DMS79 treated with DMSO at 0.1 percent for 48 hours (cell line): ENCODE measurements around the gene IQCN.

ENCODE experiments used
- DNase-seq: peaks from one replicate; lab custom pipeline; 2025; lab: John Stamatoyannopoulos, UW

IQCN gene

GRCh38 chr19:18306888-18307260 lies 32.6 kb upstream of the IQCN start:
- no peak for DNase-seq

- no peak for DNase-seq
Measured at GRCh38 chr19:18306209-18306887, 32.1 kb upstream of the IQCN start.

DNA sequence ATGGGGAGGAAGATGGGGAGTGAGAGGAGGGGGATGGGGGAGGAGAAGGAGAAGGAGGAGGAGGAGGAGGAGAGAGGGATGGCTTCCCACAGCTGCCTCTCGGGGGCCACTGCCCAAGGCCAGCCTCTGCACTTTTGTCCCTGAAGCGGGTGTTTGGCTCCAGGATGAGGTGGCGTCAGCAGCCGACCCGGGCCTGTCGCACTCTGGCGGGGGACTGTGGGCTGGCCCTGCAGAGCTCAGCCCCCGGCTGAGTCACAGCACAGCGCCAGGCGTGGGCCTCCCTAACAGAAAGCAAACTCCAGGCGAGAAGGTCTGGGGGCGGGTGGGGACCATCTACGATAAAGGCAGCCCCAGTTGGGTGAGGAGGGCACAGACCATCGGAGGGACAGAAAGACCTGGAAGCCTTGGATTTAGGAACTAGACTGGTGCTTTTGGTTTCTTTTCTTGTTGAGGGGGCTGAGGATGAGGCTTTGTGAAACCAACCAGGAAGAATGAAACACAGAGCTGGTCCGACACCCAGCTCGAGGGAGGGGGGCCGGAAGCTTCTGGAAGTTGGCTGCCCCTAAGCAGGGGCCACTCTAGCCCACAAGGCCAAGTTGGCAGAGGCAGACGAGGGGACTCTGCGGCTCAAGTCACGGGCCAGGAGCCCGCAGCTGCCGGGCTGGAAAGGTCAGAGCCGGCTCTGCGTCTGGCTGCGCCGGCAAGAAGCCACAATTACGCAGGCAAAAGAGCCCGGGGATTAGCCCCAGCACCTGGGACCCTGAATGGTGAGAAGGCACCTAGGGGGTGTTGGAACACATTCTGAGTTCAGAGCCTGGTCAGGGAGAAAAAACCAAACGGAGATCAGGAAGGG lies 30.4 kb upstream of the IQCN start:
- DNase-seq, result no peak

DNA sequence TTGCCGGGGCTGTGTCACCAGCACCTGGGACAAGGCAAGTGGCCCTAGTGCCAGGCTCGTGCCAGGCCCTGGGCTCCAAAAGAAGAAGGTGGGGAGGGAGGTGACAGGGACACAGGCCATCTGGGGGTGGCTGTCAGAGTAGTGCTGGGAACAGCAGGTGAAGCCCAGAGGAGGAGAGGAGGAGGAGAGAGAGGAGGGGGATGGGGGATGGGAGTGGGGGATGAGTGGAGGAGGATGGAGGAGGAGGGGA lies 29.9 kb upstream of the IQCN start:
- DNase-seq, result no peak

- DNase-seq, result no peak
Measured at GRCh38 chr19:18301718-18302111, 27.5 kb upstream of the IQCN start.

DNA sequence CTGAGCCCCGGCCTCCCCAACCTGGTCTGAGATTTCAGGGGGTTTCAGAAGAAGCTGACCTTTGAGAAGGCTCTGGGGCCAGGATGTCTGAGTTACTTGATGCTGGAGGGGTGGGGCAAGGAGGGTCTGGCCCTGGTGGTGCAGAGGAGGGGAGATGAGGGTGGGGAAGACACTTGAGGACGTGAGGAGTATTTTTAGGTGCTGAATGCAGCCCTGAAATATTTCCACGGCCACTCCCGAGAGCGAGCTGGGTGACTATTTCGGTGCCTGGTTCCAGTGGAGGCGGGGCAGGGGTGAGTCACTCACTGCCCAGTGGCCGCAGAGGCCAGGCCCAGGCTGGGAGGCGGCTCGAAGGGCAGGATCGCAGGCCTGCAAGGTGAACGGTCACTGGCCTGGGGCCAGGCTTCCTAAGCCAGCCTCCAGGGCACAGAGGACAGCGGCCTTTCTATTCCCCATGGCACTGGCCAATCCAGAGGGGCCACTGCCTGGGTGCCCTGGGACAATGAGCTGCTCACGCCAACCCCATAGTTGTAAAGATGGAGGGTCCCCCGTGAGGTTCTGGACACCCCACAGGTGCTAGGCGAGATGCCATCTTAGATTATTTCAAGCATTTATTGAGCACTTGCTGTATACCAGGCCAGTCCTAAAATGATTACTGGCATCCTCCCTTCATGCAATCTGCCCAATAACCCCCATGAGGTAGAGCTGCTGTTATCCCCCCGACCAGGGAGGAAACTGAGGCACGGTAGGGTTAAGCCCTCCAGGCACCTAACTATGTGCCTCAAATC lies 26.9 kb upstream of the IQCN start:
- no peak for DNase-seq

DNA sequence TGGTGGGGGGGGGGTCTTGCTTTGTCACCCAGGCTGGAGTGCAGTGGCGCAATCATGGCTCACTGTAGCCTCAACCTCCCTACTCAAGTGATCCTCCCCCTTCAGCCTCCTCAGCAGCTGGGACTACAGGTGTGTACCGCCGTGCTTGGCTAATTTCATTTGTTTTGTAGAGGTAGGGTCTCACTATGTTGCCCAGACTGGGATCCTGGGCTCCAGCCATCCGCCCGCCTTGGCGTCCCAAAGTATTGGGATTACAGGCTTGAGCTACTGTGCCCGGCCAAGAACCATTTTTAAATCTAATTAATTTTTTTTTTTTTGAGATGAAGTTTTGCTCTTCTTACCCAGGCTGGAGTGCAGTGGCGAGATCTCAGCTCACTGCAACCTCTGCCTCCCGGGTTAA lies 25.4 kb upstream of the IQCN start:
- no peak for DNase-seq

GRCh38 chr19:18298601-18299000 lies 24.3 kb upstream of the IQCN start:
- DNase-seq, result no peak

- DNase-seq, result no peak
Measured at GRCh38 chr19:18297308-18297707, 23.1 kb upstream of the IQCN start.

DNA sequence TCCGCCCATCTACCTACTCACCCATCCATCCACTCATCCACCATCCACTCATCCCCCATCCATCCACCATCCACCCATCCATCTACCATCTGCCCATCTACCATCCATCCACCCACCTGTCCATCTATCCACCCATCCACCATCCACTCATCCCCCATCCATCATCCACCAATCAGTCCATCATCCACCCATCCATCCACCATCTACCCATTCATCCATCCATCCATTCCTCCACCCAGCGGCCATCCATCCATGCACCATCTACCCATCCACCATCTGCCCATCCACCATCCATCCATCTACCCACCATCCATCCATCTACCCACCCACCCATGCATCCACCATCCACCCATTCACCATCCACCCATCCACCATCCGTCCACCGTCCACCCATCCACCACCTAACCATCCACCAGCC lies 20.8 kb upstream of the IQCN start:
- DNase-seq, result no peak

DNA sequence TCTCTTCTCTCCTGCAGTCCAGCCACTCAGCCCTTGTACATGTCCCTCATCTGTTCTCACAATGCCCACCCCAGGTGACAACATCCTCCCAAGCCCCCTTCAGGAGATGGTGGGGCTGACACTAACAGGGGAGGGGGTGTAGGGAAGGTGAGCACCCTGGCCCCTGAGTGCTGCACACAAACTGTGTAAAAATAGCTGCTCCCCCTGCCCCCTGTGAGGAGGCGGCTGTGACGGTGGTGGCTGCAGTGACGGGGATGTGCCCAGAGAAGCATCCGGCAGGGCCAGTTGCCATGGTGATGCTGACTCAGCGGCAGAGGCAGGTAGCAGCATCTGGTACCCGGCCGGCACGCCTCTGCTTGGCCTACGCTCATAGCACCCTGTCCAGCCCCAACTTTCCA lies 20.2 kb upstream of the IQCN start:
- DNase-seq, result peak; percentile 27

- no peak for DNase-seq
Measured at GRCh38 chr19:18293642-18294466, 19.6 kb upstream of the IQCN start.

GRCh38 chr19:18292810-18293641 lies 18.8 kb upstream of the IQCN start:
- no peak for DNase-seq

GRCh38 chr19:18292462-18292809 lies 18.2 kb upstream of the IQCN start:
- no peak for DNase-seq

GRCh38 chr19:18291590-18292461 lies 17.6 kb upstream of the IQCN start:
- peak; percentile 28 for DNase-seq

- no peak for DNase-seq
Measured at GRCh38 chr19:18291019-18291524, 16.8 kb upstream of the IQCN start.

DNA sequence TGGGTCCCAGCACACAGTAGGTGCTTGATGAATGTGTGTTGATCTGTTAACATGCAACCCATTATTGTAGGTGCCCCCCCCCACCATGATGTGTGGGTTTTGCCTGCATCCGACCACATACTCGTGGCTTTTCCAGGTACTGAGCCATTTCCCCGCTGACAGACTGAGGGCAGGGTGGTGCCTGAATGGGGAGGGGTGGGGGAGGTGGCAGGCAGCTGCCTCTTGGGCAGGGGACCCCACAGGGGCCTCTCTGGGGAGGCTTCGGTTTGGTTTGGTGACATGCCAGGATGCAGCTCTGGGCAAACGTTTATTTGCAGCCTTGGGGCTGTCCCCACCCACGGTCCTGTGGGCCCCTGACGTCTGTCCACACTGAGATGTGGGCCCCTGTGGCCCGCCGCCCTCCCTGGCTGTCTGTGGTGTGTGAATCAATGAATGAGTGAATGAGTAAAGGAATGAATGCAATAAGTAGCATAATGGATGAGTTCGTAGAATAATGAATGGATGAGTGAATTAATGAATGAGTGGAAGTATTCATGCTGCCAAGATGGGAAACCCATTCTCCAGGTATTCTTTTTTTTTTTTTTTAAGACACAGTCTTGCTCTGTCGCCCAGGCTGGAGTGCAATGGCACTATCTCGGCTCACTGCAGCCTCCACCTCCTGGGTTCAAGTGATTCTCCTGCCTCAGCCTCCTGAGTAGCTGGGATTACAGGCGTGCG lies 16.2 kb upstream of the IQCN start:
- no peak for DNase-seq

GRCh38 chr19:18289471-18290301 lies 15.4 kb upstream of the IQCN start:
- DNase-seq, result no peak
